DND-41 (cell line): ENCODE measurements around the gene NAA10.

Experiments
- EZH2 ChIP-seq: IDR thresholded peaks from 3 replicates; pipeline ENCODE4 v1.6.1; 2012; ENCODE audit warnings: borderline replicate concordance, low read depth, mild to moderate bottlenecking, moderate library complexity, low read length, inconsistent platforms; ENCODE audit not compliant: severe bottlenecking
- TF ChIP-seq, protein P1 (sequence below): IDR thresholded peaks from 2 replicates; pipeline ENCODE4 v1.5.1; 2012; ENCODE audit warnings: borderline replicate concordance, low read length, moderate library complexity, mild to moderate bottlenecking; ENCODE audit not compliant: poor library complexity, severe bottlenecking; ENCODE audit errors: extremely low read depth

DNA sequence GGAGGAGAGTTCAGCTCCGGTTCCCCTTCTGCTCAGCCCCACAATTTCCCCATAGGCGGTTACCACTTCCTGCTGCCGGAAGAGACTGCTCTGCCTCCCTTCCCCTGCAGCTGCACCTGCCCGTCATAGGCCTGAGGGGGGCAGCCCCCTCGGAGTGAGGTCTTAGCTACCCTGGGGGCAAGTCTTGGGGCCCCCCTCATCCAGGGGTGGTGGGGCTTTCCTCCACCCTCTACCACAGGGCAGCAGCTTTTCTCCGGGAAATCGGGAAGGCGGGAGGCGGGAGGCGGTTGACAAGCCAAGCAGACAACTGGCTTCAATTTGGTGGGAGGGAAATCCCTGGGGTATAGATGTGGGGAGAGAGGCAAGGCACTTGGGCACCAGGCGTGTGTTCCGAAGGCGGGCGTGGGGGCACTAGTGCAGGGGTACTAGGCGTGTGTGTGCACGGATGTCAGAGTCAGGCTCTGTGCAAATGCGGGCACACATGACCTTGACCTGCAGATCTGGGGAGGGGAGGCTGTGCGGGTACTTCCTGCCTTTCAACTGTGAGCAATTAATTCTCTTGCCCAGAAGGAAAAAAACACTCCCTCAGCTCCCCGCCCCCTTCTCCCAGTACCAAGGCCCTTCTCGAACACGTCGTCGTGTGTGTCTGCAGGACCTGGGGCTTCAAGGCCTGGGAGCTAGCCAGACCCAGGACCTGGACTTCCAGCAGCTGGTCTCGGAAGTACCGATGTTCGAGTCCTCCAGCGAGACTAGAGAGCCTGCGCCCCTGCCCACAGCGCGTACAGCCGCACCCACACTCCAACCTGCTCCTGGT is 7.8 kb downstream of the NAA10 start:
- TF ChIP-seq, protein P1, sequence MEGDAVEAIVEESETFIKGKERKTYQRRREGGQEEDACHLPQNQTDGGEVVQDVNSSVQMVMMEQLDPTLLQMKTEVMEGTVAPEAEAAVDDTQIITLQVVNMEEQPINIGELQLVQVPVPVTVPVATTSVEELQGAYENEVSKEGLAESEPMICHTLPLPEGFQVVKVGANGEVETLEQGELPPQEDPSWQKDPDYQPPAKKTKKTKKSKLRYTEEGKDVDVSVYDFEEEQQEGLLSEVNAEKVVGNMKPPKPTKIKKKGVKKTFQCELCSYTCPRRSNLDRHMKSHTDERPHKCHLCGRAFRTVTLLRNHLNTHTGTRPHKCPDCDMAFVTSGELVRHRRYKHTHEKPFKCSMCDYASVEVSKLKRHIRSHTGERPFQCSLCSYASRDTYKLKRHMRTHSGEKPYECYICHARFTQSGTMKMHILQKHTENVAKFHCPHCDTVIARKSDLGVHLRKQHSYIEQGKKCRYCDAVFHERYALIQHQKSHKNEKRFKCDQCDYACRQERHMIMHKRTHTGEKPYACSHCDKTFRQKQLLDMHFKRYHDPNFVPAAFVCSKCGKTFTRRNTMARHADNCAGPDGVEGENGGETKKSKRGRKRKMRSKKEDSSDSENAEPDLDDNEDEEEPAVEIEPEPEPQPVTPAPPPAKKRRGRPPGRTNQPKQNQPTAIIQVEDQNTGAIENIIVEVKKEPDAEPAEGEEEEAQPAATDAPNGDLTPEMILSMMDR = no peak
- no peak for TF ChIP-seq EZH2
